H9 (cell line): ENCODE measurements around the gene ARAP2. TPM values are rescaled to one million over a fixed set of nuclear protein-coding genes. Genes with fewer than 3 reads are reported as not detected.

Experiments used
- DNase-seq: peaks from one replicate; pipeline ENCODE4 v3.0.0-alpha.2; 2017
- H2AFZ ChIP-seq: one replicate; pipeline ENCODE4 v1.6.1; 2013; ENCODE audit warnings: mild to moderate bottlenecking, low read length, control low read depth, moderate library complexity
- H2AK5ac ChIP-seq: 2 replicates; pipeline ENCODE4 v1.6.1; 2013; ENCODE audit warnings: low read length, control low read depth, mixed read lengths; ENCODE audit not compliant: insufficient read length
- H2BK120ac ChIP-seq: one replicate; pipeline ENCODE4 v1.6.1; 2013; ENCODE audit warnings: low read depth, mild to moderate bottlenecking, low read length, control low read depth, inconsistent platforms; ENCODE audit not compliant: poor library complexity, severe bottlenecking
- H2BK12ac ChIP-seq: 2 replicates; pipeline ENCODE4 v1.6.1; 2013; ENCODE audit warnings: low read length, control low read depth, mixed read lengths, low read depth; ENCODE audit not compliant: insufficient read length
- H2BK15ac ChIP-seq: 2 replicates; pipeline ENCODE4 v1.6.1; 2013; ENCODE audit warnings: low read depth, low read length, control low read depth
- H2BK20ac ChIP-seq: one replicate; pipeline ENCODE4 v1.6.1; 2013; ENCODE audit warnings: low read depth, mild to moderate bottlenecking, low read length, control low read depth, inconsistent platforms; ENCODE audit not compliant: poor library complexity, severe bottlenecking
- H2BK5ac ChIP-seq: 2 replicates; pipeline ENCODE4 v1.6.1; 2013; ENCODE audit warnings: low read length, control low read depth, mixed read lengths; ENCODE audit not compliant: insufficient read length
- H3K14ac ChIP-seq: 2 replicates; pipeline ENCODE4 v1.6.1; 2013; ENCODE audit warnings: low read length, control low read depth; ENCODE audit not compliant: insufficient read depth
- H3K18ac ChIP-seq: 2 replicates; pipeline ENCODE4 v1.6.1; 2013; ENCODE audit warnings: low read depth, mild to moderate bottlenecking, mixed read lengths, low read length, control low read depth; ENCODE audit not compliant: insufficient read length
- H3K23ac ChIP-seq: 2 replicates; pipeline ENCODE4 v1.6.1; 2013; ENCODE audit warnings: low read length, control low read depth, mixed read lengths, low read depth; ENCODE audit not compliant: insufficient read length
- H3K23me2 ChIP-seq: 2 replicates; pipeline ENCODE4 v1.6.1; 2013; ENCODE audit warnings: low read depth, mild to moderate bottlenecking, mixed read lengths, low read length, control low read depth; ENCODE audit not compliant: insufficient read length, poor library complexity, severe bottlenecking
- H3K27ac ChIP-seq: 2 replicates; pipeline ENCODE4 v1.5.1; 2013; ENCODE audit warnings: low read length, control low read depth, mixed read lengths, low read depth; ENCODE audit not compliant: insufficient read length
- H3K27me3 ChIP-seq: 2 replicates; pipeline ENCODE4 v1.6.1; 2013; ENCODE audit warnings: low read length, control low read depth, inconsistent platforms; ENCODE audit not compliant: insufficient read depth
- H3K4ac ChIP-seq: 2 replicates; pipeline ENCODE4 v1.6.1; 2013; ENCODE audit warnings: low read depth, mild to moderate bottlenecking, control low read depth, inconsistent platforms, low read length, moderate library complexity
- H3K4me1 ChIP-seq: 2 replicates; pipeline ENCODE4 v1.6.1; 2013; ENCODE audit warnings: low read length, control low read depth, inconsistent platforms; ENCODE audit not compliant: insufficient read depth
- H3K4me2 ChIP-seq: 2 replicates; pipeline ENCODE4 v1.6.1; 2013; ENCODE audit warnings: low read length, control low read depth, mixed read lengths; ENCODE audit not compliant: insufficient read length, insufficient read depth
- H3K56ac ChIP-seq: 2 replicates; pipeline ENCODE4 v1.6.1; 2013; ENCODE audit warnings: low read depth, mild to moderate bottlenecking, mixed read lengths, low read length, control low read depth; ENCODE audit not compliant: insufficient read length
- H3K79me1 ChIP-seq: 2 replicates; pipeline ENCODE4 v1.6.1; 2013; ENCODE audit warnings: low read depth, mild to moderate bottlenecking, moderate library complexity, low read length, control low read depth, inconsistent platforms; ENCODE audit not compliant: insufficient read depth, poor library complexity, severe bottlenecking
- H3K79me2 ChIP-seq: 2 replicates; pipeline ENCODE4 v1.6.1; 2013; ENCODE audit warnings: low read length, control low read depth, inconsistent platforms; ENCODE audit not compliant: insufficient read depth
- H3K9ac ChIP-seq: 2 replicates; pipeline ENCODE4 v1.6.1; 2013; ENCODE audit warnings: low read length, control low read depth, mixed read lengths; ENCODE audit not compliant: insufficient read length; ENCODE audit errors: extremely low read depth
- H3K9me3 ChIP-seq: one replicate; pipeline ENCODE4 v1.6.1; 2013; ENCODE audit warnings: low read depth, low read length, inconsistent platforms; ENCODE audit not compliant: control insufficient read depth
- H3T11ph ChIP-seq: one replicate; pipeline ENCODE4 v1.6.1; 2013; ENCODE audit warnings: mild to moderate bottlenecking, low read length, control low read depth, inconsistent platforms
- H4K20me1 ChIP-seq: one replicate; pipeline ENCODE4 v1.6.1; 2013; ENCODE audit not compliant: control insufficient read depth, insufficient read length, insufficient read depth
- H4K5ac ChIP-seq: 2 replicates; pipeline ENCODE4 v1.6.1; 2013; ENCODE audit warnings: low read depth, mild to moderate bottlenecking, mixed read lengths, low read length, control low read depth; ENCODE audit not compliant: insufficient read length
- H4K8ac ChIP-seq: replicated peaks from 2 replicates; pipeline ENCODE4 v1.6.1; 2013; ENCODE audit warnings: low read length, control low read depth, mixed read lengths, low read depth; ENCODE audit not compliant: insufficient read length
- H4K91ac ChIP-seq: 2 replicates; pipeline ENCODE4 v1.6.1; 2013; ENCODE audit warnings: low read depth, mild to moderate bottlenecking, moderate library complexity, mixed read lengths, low read length, control low read depth; ENCODE audit not compliant: insufficient read length
- H3K27ac Mint-ChIP-seq, 3 experiments: 2 replicates in 2 of 3; 3 replicates in 1 of 3; pipeline ENCODE4 v1.8.0; 2020 to 2021; ENCODE audit warnings: mixed read lengths in 3 of 3, mild to moderate bottlenecking in 1 of 3, moderate library complexity in 1 of 3
- H3K27me3 Mint-ChIP-seq: 2 replicates; pipeline ENCODE4 v1.8.0; 2021; ENCODE audit warnings: low read depth, mild to moderate bottlenecking, moderate library complexity, mixed read lengths
- H3K36me3 Mint-ChIP-seq, 3 experiments: 2 replicates in 2 of 3; 3 replicates in 1 of 3; pipeline ENCODE4 v1.8.0; 2020 to 2021; ENCODE audit warnings: low read depth in 3 of 3, mixed read lengths in 3 of 3; ENCODE audit not compliant: insufficient read depth in 1 of 3
- H3K4me1 Mint-ChIP-seq, 2 experiments: 2 replicates each; pipeline ENCODE4 v1.8.0; 2020; ENCODE audit warnings: mixed read lengths in 2 of 2
- H3K4me3 Mint-ChIP-seq, 2 experiments: 2 replicates in 1 of 2; 3 replicates in 1 of 2; pipeline ENCODE4 v1.8.0; 2020 to 2021; ENCODE audit warnings: mild to moderate bottlenecking in 2 of 2, mixed read lengths in 2 of 2, moderate library complexity in 1 of 2
- H3K9me3 Mint-ChIP-seq, 2 experiments: 2 replicates in 1 of 2; 3 replicates in 1 of 2; pipeline ENCODE4 v1.8.0; 2020; ENCODE audit warnings: mild to moderate bottlenecking in 2 of 2, mixed read lengths in 2 of 2, moderate library complexity in 1 of 2
- WGBS: extraction: QIAGEN DNeasy Blood & Tissue Kit; methylation state at CpG from one replicate; pipeline ENCODE4 v1.1.7; 2013; ENCODE audit warnings: missing lambda C conversion rate, low lambda C conversion rate, mixed read lengths; ENCODE audit not compliant: insufficient read length; ENCODE audit errors: extremely low coverage; 5-methylcytosine and 5-hydroxymethylcytosine counted together
- total RNA-seq: library from RNA; stranded (reverse); gene quantifications from 2 replicates; pipeline ENCODE4 v1.2.1, GENCODE V29; 2021
- TF ChIP-seq, protein P1 (sequence below): fragments of 200-600 bp; sonication (generic); conservative IDR thresholded peaks from 3 replicates; pipeline ENCODE4 v1.8.0; 2021; ENCODE audit warnings: antibody characterized with exemption, mild to moderate bottlenecking

The ARAP2 gene
- total RNA-seq, 1 experiment from 2014 or later: 6.3 TPM

DNA sequence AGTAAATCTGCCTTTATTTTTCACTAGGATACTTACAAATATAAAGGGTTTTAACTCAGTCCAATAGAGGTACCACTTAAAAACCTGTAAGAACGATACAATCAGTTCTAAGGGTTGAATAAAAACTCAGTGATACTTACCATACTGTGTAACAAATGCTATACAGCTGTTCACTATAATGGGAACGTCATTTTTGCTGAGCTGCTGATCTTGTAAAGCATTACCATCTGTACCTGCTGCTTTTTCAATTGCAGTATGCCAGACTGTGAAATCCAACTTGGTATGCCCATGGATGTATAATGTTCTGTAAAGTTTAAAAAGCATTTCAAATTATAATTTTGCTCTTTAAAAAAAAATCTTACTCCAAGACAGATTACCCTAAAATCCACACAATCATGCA lies 111.2 kb downstream of the ARAP2 start:
- Histone ChIP-seq H2AK5ac (no peak overlapping the region), H3K27ac (no peak overlapping the region), H3K79me2 (no peaks in the 10 kb centered on the region), H2AFZ (no peak overlapping the region), H3K4ac (no peak overlapping the region), H4K5ac (no peak overlapping the region), H3K14ac (no peak overlapping the region), H3K18ac (no peak overlapping the region), H3K9me3 (no peaks in the 10 kb centered on the region), H3K4me1 (no peaks in the 10 kb centered on the region; the same call in 1 of the 2 replicates), H3K9ac (no peak overlapping the region), H3K23me2 (no peaks in the 10 kb centered on the region), H2BK15ac (no peak overlapping the region), H4K8ac (no peak overlapping the region), H3K27me3 (no peaks in the 10 kb centered on the region), H3T11ph (no peak overlapping the region), H3K4me2 (no peak overlapping the region), H3K56ac (no peak overlapping the region), H2BK12ac (no peak overlapping the region), H2BK5ac (no peak overlapping the region), H3K79me1 (no peaks in the 10 kb centered on the region), H2BK120ac (no peak overlapping the region), H3K23ac (no peak overlapping the region), H4K20me1 (no peaks in the 10 kb centered on the region), H2BK20ac (no peak overlapping the region), H4K91ac (no peak overlapping the region)
- no peak overlapping the region for H3K27ac Mint-ChIP-seq
- TF ChIP-seq, protein P1, sequence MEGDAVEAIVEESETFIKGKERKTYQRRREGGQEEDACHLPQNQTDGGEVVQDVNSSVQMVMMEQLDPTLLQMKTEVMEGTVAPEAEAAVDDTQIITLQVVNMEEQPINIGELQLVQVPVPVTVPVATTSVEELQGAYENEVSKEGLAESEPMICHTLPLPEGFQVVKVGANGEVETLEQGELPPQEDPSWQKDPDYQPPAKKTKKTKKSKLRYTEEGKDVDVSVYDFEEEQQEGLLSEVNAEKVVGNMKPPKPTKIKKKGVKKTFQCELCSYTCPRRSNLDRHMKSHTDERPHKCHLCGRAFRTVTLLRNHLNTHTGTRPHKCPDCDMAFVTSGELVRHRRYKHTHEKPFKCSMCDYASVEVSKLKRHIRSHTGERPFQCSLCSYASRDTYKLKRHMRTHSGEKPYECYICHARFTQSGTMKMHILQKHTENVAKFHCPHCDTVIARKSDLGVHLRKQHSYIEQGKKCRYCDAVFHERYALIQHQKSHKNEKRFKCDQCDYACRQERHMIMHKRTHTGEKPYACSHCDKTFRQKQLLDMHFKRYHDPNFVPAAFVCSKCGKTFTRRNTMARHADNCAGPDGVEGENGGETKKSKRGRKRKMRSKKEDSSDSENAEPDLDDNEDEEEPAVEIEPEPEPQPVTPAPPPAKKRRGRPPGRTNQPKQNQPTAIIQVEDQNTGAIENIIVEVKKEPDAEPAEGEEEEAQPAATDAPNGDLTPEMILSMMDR: no peak
- no peak overlapping the region for H3K4me3 Mint-ChIP-seq
- H3K4me1 Mint-ChIP-seq: peaks cover 22 to 23% of the 10 kb centered on the region in 2 experiments
- no peaks in the 10 kb centered on the region for H3K27me3 Mint-ChIP-seq
- no peak for DNase-seq
- no CpG with 5 or more reads among the region's 2 CpGs for WGBS
- H3K36me3 Mint-ChIP-seq: no peaks in the 10 kb centered on the region
- H3K9me3 Mint-ChIP-seq: no peaks in the 10 kb centered on the region
